Measurements from ENCODE around the gene PLXNB2. TPM values are rescaled to one million over a fixed set of nuclear protein-coding genes. Genes with fewer than 3 reads are reported as not detected.

The PLXNB2 gene
- total RNA-seq, 2 donors from 2014 or later: 10.3 to 13.1 TPM

- Mint-ChIP-seq H3K27ac (peak overlapping the region in 1 of 2 donors; percentile 54), H3K36me3 (no peaks in the 10 kb centered on the region), H3K9me3 (no peaks in the 10 kb centered on the region)
- ATAC-seq (no peak), DNase-seq (ENCODE audit: low spot score in 2 of 2) (no peak)
Observed at GRCh38 chr22:50304528-50305392, 2.7 kb downstream of the PLXNB2 start.

DNA sequence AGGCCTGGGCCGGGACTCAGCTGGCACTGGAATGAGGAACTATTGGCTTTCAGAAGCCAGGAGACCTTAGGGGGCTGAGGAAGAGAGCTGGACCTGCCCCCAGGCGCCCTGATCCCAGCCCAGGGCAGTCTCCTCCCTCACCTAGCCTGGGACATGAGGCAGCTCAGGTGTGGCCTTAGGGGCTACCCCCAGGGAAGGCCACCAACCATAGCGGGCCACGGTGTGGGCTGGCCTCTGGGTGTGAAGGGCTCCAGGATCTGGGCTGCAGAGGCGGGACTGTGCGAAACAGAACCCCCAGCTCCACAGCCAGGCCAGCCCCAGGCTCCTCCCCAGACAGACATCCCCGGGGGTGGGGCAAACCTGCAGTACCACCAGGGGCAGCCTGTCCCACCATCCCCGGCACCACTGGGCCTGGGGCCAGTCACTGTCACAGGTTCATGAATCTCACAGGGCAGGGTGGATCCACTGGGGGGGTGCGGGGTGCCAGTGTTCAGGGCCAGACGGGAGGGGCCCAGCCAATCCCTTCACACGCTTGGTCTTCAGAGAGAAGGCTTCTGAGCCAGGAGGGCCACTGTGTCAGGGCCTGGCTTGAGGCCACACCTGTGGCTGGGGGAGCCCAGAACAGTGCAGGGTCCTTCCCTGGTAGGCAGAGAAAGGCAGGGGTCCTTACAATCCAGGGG lies 3.5 kb downstream of the PLXNB2 start:
- Mint-ChIP-seq H3K36me3 (no peaks in the 10 kb centered on the region), H3K9me3 (no peaks in the 10 kb centered on the region), H3K27ac (peak overlapping the region in 1 of 2 donors; percentile 54)
- DNase-seq (ENCODE audit: low spot score in 2 of 2): no peak
- no peak for ATAC-seq

GRCh38 chr22:50303515-50303847 lies 4.0 kb downstream of the PLXNB2 start:
- H3K36me3 Mint-ChIP-seq: no peaks in the 10 kb centered on the region
- no peak for DNase-seq (ENCODE audit: low spot score in 2 of 2)
- no peaks in the 10 kb centered on the region for H3K9me3 Mint-ChIP-seq
- ATAC-seq: no peak
- no peak overlapping the region for H3K27ac Mint-ChIP-seq

GRCh38 chr22:50302564-50302963 lies 4.9 kb downstream of the PLXNB2 start:
- DNase-seq (ENCODE audit: low spot score in 2 of 2) (no peak), ATAC-seq (no peak)
- no peak overlapping the region for H3K27ac Mint-ChIP-seq
- no peaks in the 10 kb centered on the region for H3K9me3 Mint-ChIP-seq
- H3K36me3 Mint-ChIP-seq: no peaks in the 10 kb centered on the region

DNA sequence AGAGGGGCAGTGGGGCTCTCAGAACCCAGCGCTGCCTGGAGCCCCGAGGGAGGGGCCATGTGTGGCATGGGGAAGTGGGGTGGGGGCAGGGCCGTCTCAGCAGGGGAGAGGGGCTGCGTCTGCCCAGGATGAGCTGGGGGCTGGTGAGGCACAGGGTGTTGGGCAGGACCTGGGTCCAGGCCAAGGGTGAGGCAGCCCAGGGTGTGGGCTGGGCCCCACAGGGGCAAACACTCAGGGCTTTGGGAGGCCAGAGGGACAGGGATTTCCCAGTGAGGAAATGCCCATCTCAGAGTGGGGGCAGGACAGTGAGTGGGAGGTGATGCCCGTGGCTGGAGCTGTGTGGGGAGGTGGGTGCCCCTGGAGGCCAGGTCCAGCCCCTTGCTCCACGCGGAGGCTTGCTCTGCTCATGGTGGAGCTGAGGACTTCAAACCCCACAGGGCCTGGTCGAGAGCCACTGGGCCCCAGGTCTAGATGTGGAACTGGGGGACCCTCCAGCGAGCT lies 5.4 kb downstream of the PLXNB2 start:
- Mint-ChIP-seq H3K27ac (no peak overlapping the region), H3K36me3 (no peaks in the 10 kb centered on the region), H3K9me3 (no peaks in the 10 kb centered on the region)
- DNase-seq (ENCODE audit: low spot score in 2 of 2): no peak
- no peak for ATAC-seq

- no peaks in the 10 kb centered on the region for H3K9me3 Mint-ChIP-seq
- H3K36me3 Mint-ChIP-seq: no peaks in the 10 kb centered on the region
- DNase-seq (ENCODE audit: low spot score in 2 of 2): no peak
Observed at GRCh38 chr22:50301581-50301991, 5.9 kb downstream of the PLXNB2 start.

GRCh38 chr22:50300620-50301257 lies 6.7 kb downstream of the PLXNB2 start:
- no peaks in the 10 kb centered on the region for H3K36me3 Mint-ChIP-seq
- DNase-seq (ENCODE audit: low spot score in 2 of 2) (no peak), ATAC-seq (no peak)
- H3K27ac Mint-ChIP-seq: no peak overlapping the region
- no peaks in the 10 kb centered on the region for H3K9me3 Mint-ChIP-seq

More at GRCh38 chr22:50301581-50301991, 5.9 kb downstream of the PLXNB2 start:
- no peak for ATAC-seq
- H3K27ac Mint-ChIP-seq: no peak overlapping the region

DNA sequence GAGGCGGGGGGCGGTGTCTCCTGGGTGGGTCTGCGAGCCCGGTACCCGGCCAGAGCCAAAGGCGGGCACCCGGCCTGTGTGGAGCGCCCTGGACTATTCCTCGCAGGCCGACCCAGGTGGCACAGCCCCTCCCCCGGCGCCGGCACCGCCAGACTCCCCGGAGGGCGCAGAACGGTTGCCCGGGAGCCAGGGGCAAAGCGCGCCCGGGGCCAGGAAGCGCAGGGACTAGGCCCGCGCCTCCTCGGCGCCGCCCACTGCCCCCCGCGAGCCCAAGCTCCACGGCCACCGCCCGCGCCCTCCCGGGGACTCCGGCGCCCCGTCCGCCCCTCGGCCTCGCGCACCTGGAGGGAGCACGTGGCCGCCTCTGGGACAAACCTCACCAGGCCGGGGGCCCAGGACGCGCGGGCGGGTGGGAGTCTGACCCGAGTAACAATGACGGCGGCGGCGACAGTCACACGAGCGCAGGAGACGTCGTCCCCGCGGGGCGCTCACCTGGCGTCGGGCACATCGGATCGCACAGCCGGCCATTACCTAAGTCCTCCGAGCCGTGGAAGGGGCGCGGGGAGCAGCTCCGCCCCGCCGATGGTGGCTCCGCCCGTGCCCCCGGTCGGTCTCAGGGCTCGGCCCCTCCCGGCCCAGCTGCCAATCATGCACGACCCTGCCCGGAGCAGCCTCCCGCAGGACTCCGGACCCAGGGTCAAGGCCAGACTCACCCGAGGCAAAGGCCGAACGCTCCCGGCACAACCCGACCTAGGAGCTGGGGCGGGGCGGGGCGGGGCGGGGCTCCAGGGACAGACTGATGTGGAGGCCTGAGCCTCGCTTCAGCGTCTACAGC lies 7.4 kb downstream of the PLXNB2 start:
- no peak for DNase-seq (ENCODE audit: low spot score in 2 of 2)
- Mint-ChIP-seq H3K36me3 (no peaks in the 10 kb centered on the region), H3K9me3 (no peaks in the 10 kb centered on the region), H3K27ac (no peak overlapping the region)
- no peak for ATAC-seq

DNA sequence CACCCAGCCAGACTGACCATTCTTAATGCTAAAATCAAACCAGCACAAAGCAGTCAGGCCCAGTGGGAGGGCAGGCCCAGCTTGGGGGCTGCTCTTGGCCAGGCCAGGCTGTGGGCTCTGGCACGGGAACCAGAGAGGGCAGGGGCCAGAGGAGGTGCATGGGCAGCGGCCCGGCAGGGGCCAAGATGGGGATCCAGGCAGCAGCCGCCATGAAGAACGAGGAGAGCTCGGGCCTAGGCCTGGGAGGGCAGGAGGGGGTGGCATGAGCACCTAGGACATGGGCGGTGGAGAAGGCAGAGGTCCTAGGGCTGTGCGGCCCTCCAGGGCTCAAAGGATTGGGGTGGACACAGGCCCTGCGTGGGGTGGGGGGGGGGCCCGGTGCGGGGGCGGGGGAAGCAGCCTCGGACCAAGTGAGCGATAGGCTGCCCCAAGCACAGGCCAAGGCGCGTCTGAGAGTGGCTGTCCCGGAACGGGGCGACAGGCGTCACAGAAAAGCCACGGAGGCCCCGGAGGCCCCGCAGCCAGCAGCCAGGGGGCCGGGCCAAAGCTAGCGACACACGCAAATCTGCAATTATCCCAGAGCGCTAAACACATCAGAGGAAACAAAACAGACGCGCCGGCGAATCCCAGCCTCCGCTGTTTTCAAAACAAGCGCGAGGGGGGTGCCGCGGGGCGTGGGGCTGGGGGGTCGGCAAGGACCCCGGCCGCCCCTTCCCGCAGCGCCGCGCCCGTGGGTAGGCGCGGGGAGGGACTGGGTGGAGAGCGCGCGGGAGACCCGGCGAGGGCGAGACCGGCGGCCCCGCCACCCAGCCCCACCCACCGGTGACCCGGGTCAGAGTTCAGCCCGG lies 8.3 kb downstream of the PLXNB2 start:
- H3K9me3 Mint-ChIP-seq: no peaks in the 10 kb centered on the region
- ATAC-seq (no peak), DNase-seq (ENCODE audit: low spot score in 2 of 2) (no peak)
- no peak overlapping the region for H3K27ac Mint-ChIP-seq
- no peaks in the 10 kb centered on the region for H3K36me3 Mint-ChIP-seq

DNA sequence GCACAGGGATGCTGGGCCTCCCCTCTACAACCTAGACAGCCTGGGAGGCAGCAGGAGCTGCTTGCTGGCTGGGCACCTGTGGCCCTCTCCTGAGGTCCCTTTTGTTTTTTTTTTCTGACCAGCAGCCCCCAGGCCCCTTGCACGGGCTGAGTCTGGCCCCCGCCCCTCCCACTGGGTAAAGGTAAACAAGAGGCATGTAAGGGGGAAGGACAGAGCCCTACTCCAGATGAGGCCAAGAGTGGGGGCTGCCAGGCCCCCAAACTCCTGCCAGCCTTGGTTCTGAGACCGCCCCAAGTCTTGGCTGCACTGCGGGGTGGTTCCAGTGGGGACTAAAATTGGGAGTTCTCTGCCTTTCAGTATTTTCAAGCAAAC lies 9.2 kb downstream of the PLXNB2 start:
- Mint-ChIP-seq H3K9me3 (no peaks in the 10 kb centered on the region), H3K36me3 (no peaks in the 10 kb centered on the region), H3K27ac (no peak overlapping the region)
- ATAC-seq: no peak
- DNase-seq (ENCODE audit: low spot score in 2 of 2): no peak

- Mint-ChIP-seq H3K27ac (no peak overlapping the region), H3K36me3 (no peaks in the 10 kb centered on the region), H3K9me3 (no peaks in the 10 kb centered on the region)
- DNase-seq (ENCODE audit: low spot score in 2 of 2): no peak
- no peak for ATAC-seq
Observed at GRCh38 chr22:50297510-50298265, 9.8 kb downstream of the PLXNB2 start.

- no peak for DNase-seq (ENCODE audit: low spot score in 2 of 2)
- H3K27ac Mint-ChIP-seq: no peak overlapping the region
- H3K9me3 Mint-ChIP-seq: no peaks in the 10 kb centered on the region
- ATAC-seq: no peak
- no peaks in the 10 kb centered on the region for H3K36me3 Mint-ChIP-seq
Observed at GRCh38 chr22:50296658-50297490, 10.6 kb downstream of the PLXNB2 start.

- ATAC-seq: no peak
- DNase-seq (ENCODE audit: low spot score in 2 of 2): no peak
- H3K36me3 Mint-ChIP-seq: no peaks in the 10 kb centered on the region
- no peaks in the 10 kb centered on the region for H3K9me3 Mint-ChIP-seq
- no peak overlapping the region for H3K27ac Mint-ChIP-seq
Observed at GRCh38 chr22:50294319-50294656, 13.2 kb downstream of the PLXNB2 start.

DNA sequence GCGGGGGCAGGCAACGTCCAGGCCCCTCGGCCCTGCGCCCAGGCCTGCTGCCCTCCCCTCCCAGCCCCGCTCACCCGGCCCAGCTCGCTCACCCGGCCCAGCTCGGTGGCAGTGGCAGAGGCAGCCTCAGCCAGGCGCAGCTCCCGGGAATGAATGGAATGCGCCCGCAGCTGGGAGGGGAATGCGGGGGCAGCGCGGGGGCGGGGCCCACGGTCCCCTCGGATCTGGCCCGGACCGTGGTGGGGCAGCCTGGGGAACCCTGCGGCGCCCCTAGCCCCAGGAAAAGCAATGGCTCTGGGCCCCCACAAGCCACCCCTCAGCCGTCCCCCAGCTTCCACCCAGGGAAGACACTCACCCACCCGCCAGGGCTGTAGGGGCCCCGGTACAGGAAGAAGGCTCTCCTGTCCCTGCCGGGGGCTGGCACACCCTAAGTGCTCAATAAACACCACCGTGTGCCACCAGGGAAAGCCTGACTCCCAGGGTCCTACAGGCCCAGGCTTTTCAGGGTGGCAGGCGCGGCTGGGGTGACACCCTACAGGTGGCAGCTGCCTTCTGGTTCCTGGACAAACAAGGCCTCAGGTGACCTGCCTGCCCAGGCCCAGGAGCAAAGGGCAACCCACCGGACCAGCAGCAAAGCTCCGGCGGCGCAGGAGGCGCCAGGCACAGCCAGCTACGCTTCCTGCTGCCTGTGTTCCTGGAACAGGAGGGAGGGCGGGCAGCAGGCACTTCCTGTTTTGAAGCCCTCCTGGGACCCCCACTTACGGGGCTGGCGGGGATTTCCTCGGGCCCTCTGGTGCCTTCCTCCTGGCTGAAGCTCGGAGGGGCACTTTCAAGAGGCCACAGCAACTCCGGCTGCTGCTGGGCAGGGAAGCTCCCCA lies 13.8 kb downstream of the PLXNB2 start:
- no peak overlapping the region for H3K27ac Mint-ChIP-seq
- DNase-seq (ENCODE audit: low spot score in 2 of 2) (no peak), ATAC-seq (no peak)
- no peaks in the 10 kb centered on the region for H3K36me3 Mint-ChIP-seq
- H3K9me3 Mint-ChIP-seq: no peaks in the 10 kb centered on the region
